GF-D8 (cell line): Measurements from ENCODE around the gene TNFSF4.
"Not testable (repeated sequence)": the region's sequence is repeated elsewhere in the genome, so short reads cannot be mapped to it uniquely, and the experiment has no call there.

Source experiments
- DNase-seq: peaks from one replicate; lab custom pipeline; 2025; lab: John Stamatoyannopoulos, UW

TNFSF4 gene

GRCh38 chr1:173206816-173207568 lies at the start of gene TNFSF4:
Gene TNFSF4 (minus strand): TSS chr1:173207331. CDS start chr1:173207176, 155 bp downstream.
- peak; percentile 53 for DNase-seq

- DNase-seq, result no peak
Measured at GRCh38 chr1:173255214-173255813, 48.2 kb upstream of the TNFSF4 start.

GRCh38 chr1:173253046-173253445 lies 45.9 kb upstream of the TNFSF4 start:
- no peak for DNase-seq

- DNase-seq, result no peak
Measured at GRCh38 chr1:173249349-173249748, 42.2 kb upstream of the TNFSF4 start.

- no peak for DNase-seq
Measured at GRCh38 chr1:173248247-173248940, 41.3 kb upstream of the TNFSF4 start.

GRCh38 chr1:173245892-173246291 lies 38.8 kb upstream of the TNFSF4 start:
- no peak for DNase-seq

- DNase-seq, result no peak
Measured at GRCh38 chr1:173243300-173243699, 36.2 kb upstream of the TNFSF4 start.

- no peak for DNase-seq
Measured at GRCh38 chr1:173241528-173242347, 34.6 kb upstream of the TNFSF4 start.

- no peak for DNase-seq
Measured at GRCh38 chr1:173240609-173241008, 33.5 kb upstream of the TNFSF4 start.

- no peak for DNase-seq
Measured at GRCh38 chr1:173239058-173239457, 31.9 kb upstream of the TNFSF4 start.

- no peak for DNase-seq
Measured at GRCh38 chr1:173234899-173235298, 27.8 kb upstream of the TNFSF4 start.

GRCh38 chr1:173234434-173234833 lies 27.3 kb upstream of the TNFSF4 start:
- not testable (repeated sequence) for DNase-seq

GRCh38 chr1:173229031-173229430 lies 21.9 kb upstream of the TNFSF4 start:
- not testable (repeated sequence) for DNase-seq

GRCh38 chr1:173224949-173225348 lies 17.8 kb upstream of the TNFSF4 start:
- DNase-seq, result no peak

GRCh38 chr1:173224280-173224892 lies 17.3 kb upstream of the TNFSF4 start:
- DNase-seq, result no peak

- DNase-seq, result no peak
Measured at GRCh38 chr1:173223031-173223380, 15.9 kb upstream of the TNFSF4 start.

GRCh38 chr1:173222149-173223030 lies 15.3 kb upstream of the TNFSF4 start:
- DNase-seq, result no peak

GRCh38 chr1:173220157-173220556 lies 13.0 kb upstream of the TNFSF4 start:
- no peak for DNase-seq

- DNase-seq, result no peak
Measured at GRCh38 chr1:173213665-173214064, 6.5 kb upstream of the TNFSF4 start.

- no peak for DNase-seq
Measured at GRCh38 chr1:173212952-173213491, 5.9 kb upstream of the TNFSF4 start.
